ENCODE results near the gene DCAF17.
"Not testable (repeated sequence)": the region's sequence is repeated elsewhere in the genome, so short reads cannot be mapped to it uniquely, and the experiment has no call there.

Gene DCAF17

DNA sequence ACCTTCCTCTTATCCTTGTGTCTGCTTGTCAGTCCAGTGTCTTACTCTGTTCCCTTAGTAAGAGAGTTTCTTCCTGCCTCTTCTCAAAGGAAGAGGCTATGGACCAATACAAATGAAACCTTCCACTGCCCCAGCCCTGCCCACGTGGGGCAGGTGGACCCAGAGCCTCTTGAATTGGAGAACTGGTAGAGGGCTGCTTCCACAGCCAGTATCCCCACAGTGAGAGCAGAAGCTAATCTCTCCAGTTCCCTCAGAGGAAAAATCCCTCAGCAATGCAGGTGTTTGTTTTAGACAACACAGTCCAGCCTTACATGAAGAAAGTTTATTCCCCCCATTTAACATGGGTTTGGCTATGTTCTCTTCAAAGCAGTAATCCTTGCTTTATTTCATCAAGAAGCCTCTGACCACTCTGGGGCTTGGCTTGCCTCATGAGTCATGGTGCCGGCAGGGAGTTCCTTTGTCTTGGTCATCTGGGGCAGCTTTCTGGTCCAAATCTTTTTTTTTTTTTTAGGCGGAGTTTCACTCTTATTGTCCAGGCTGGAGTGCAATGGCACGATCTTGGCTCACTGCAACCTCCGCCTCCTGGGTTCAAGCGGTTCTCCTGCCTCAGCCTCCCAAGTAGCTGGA is 81.8 kb downstream of the DCAF17 start:
- no peak for DNase-seq

DNA sequence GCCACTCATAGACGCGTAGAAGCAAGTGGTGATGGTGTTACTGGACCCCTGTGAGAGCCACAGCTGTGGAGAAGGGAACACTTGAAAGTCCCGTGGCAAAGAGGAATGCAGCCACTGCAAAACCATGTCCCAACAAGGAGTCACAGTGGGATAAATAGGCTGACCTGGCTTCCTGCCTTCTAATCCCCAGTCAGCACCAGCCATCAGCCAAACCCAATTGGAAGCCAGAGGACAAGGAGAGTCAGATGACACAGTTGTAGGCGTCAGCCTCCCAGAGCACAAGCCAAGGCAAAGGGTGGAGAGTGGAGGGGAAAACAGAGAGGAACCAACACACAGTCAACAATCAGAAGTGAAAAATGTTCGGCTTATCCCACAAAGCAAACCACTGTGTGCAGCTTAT is 82.8 kb downstream of the DCAF17 start:
- DNase-seq = no peak

DNA sequence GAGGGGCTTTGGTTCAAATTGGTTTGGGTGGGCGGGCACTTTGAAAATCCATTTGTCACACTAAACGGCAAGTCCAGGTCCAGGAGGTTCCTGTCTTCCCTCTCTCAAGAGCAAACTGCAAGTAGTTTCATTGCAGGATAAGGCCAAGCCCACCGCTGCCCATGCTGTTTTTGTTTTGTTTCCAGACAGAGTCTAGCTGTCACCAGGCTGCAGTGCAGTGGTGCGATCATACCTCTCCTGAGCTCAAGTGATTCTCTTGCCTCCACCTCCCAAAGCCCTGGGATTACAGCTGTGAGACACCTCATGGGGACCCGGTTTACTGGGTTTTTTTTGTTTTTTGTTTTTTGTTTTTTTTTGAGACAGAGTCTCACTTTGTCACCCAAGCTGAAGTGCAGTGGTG is 86.4 kb downstream of the DCAF17 start:
- no peak for DNase-seq

GRCh38 chr2:171521361-171522051 is 87.5 kb downstream of the DCAF17 start:
- no peak for DNase-seq

DNA sequence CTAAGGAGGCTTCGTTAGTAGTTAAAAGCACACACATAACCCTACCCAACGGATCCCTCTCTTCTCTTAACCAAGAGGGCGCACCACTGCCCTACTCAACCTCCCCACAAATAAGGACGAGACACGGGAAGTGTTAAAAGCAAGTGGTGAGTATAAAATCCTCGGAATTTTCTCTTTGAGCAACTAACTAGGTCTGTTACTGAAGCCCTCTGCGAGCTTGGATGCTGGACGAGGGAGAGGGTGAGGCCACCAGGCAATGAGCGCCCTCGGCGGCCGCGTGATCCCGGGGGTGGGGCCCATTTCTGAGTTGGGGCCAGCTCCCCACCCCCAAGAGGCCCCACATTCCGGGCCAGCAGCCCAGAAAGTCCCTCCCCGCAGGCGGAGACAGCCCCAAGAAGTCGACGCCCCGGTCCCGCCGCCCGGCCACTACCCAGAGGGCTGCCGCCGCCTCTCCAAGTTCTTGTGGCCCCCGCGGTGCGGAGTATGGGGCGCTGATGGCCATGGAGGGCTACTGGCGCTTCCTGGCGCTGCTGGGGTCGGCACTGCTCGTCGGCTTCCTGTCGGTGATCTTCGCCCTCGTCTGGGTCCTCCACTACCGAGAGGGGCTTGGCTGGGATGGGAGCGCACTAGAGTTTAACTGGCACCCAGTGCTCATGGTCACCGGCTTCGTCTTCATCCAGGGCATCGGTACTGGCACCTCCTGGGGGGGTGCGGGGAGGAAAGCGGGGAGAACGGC is 88.2 kb downstream of the DCAF17 start, which contains the start of gene CYBRD1:
Gene CYBRD1 (plus strand): TSS at position 423 of the 736 bp plus-strand sequence. CDS start 72 bp downstream, at position 495.
- no peak for DNase-seq

DNA sequence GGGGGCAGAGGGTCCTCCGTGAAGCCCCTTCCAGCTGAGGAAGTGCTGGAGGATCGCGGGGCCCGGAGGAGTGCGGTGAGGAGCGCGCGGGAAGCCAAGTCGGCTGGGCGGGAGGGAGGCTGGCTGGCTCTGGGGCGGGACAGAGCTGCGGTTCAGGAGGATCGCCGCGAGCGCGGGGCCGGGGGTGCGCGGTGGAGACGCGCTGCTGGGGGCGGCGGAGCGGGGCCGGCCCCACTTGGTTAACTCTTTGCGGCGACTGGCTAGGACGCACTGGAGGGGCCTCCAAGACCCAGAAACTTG is 88.7 kb downstream of the DCAF17 start:
- DNase-seq = no peak

DNA sequence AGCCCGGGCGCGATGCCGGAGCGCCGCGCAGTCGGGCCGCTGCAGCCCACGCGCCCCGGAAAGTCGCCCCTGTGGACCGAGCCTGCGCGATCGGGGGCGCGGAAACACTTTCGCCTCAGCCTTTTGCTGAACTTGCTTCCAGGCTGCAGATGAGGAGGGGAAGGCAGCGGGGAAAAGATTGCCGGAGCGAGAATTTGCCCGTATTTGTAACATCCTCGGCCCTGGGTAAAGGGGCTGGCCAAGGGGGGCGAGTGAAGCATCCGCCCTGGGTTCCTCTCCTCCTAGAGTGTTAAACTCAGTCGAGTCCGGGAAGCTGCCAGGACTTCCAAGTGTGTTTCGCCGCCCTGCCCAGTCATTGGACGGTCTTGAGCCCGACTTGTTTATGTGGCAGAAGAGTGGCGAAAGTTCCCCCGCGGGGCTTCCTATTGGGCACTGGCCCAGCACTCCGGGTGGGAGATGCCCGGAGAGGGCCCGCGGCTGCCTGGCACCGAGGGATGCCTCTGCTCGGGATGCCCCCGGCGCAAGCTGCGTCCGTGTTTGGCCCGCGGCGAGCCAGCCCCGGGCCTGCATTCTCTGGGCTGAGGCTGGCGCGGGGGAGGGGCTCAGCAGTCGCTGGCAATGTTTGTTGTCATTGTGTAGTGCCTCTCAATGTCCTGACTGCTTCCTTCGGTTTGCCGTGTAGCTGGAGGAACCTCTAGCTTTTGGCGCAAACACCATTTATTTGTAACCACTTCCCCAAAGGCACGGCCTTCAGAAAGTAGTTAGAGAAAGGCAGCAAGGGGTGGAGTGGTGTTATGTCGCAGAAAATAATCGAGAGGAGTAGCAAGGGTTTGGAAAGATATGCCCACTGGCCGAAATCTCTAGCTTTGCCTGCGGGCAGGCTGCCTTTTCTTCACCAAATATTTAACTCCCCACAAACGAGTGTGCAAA is 89.3 kb downstream of the DCAF17 start:
- no peak for DNase-seq

- no peak for DNase-seq
Observed at GRCh38 chr2:171524018-171524401, 90.0 kb downstream of the DCAF17 start.

DNA sequence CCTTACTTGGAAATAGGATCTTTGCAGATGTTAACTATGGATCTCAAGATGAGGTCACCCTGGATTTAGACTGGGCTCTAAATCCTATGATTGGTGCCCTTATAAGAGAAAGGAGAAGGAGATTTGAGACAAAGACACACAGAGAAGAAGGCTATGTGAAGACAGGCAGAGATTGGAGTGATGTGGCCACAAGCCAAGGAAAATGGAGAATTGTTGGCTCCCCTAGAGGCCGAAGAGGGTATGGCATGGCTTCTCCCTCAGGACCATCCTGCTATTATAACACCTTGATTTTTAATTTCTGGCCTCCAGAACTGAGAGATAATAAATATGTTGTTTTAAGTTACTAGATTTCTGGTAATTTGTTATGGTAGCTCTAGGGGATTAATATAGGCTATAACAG is 95.9 kb downstream of the DCAF17 start:
- DNase-seq = no peak

DNA sequence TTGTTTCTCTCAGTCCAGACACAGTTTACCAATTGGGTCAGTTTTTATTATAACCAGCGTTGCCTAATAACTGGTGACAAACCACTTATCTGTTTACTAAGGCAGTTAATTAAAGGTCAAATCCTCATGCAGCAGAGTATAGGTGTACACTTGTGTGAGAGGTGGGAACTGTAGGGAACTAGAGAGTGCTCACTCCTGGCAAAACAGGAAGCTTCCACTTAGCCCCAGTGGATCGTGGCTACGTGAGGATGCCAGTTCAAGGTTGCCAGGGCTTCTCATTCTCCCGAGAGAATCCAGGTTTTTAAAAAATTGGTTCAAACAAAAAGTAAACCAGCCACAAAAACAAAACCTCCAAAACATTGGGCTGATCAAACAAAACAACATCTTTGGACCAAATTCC is 96.4 kb downstream of the DCAF17 start:
- no peak for DNase-seq

DNA sequence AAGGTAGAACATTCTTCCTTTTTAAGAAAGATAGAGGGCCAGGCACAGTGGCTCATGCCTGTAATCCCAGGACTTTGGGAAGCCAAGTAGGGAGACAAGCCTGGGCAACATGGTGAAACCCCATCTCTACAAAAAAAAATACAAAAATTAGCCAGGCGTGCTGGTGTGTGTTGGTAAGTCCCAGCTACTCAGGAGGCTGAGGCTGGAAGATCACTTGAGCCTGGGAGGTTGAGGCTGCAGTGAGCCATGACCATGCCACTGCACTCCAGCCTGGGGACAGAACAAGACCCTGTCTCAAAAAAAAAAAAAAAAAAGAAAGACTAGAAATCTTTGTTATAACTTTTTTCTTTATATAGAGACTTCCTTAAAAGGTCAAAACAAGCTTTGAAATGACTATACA is 96.8 kb downstream of the DCAF17 start:
- not testable (repeated sequence) for DNase-seq

- DNase-seq = no peak
Observed at GRCh38 chr2:171531291-171531690, 97.3 kb downstream of the DCAF17 start.

- no peak for DNase-seq
Observed at GRCh38 chr2:171531836-171532450, 97.9 kb downstream of the DCAF17 start.

DNA sequence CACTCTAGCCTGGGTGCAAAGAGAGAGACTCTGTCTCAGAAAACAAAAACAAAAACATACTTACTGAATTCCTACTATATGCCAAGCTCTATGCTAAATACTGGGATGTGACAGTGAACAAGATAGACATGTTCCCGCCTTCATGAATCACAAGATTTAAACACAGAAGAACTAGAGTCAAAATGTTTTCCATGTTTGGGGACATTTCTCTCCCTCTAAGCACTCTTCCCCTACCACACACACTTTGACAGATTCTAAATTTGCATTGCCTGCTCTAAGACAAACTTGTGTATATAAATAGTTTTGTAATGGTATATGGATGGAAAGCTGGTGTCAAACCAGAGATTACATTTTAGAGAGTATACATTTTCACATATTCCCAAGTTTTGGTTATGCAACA is 99.3 kb downstream of the DCAF17 start:
- DNase-seq = no peak
